Measurements from ENCODE around the gene CEP20.

GRCh38 chr16:15873301-15873700, 15.1 kb downstream of the CEP20 start:
- TF ChIP-seq POLR2A (IDR thresholded peaks at IDR 0.05; ENCODE audit: low read depth, low read length): no peak
- TF ChIP-seq TAF1 (IDR thresholded peaks at IDR 0.05; ENCODE audit: low read depth, low read length): no peak
- TF ChIP-seq POLR2AphosphoS5 (IDR thresholded peaks at IDR 0.05; ENCODE audit: low read depth, low read length): no peak
- no peak for TF ChIP-seq POU2F2 (IDR thresholded peaks at IDR 0.05; ENCODE audit: low read depth, low read length)
- TF ChIP-seq PAX5 (IDR thresholded peaks at IDR 0.05; ENCODE audit: insufficient read depth, low read length, severe bottlenecking): no peak

Data from GM12891 (cell line).